ENCODE measurements around the gene ING3.
A peak's percentile ranks its signal among the peaks of the same experiment; 100 is the strongest.
"Not testable (repeated sequence)": the region's sequence is repeated elsewhere in the genome, so short reads cannot be mapped to it uniquely, and the experiment has no call there.

The ING3 gene

DNA sequence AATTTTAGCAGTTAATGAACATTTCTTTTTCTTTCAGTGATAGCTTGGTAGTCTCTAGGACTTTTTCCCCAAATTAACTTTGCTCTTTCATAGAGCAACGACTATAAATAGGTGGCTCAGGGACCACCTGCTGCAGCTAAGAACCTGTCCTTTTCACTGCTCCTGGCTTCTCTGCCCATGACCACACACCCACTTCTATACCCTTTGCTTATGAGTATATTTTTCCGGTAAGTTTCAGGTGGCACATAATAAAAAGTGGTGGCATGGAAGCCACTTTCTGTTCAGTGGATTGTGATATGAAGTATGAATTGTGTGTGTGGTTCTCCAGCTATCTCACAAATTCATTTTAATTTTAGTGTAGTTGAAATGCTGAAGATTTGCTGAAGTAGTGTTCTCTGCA is 1.2 kb downstream of the ING3 start:
- DNase-seq, result no peak

DNA sequence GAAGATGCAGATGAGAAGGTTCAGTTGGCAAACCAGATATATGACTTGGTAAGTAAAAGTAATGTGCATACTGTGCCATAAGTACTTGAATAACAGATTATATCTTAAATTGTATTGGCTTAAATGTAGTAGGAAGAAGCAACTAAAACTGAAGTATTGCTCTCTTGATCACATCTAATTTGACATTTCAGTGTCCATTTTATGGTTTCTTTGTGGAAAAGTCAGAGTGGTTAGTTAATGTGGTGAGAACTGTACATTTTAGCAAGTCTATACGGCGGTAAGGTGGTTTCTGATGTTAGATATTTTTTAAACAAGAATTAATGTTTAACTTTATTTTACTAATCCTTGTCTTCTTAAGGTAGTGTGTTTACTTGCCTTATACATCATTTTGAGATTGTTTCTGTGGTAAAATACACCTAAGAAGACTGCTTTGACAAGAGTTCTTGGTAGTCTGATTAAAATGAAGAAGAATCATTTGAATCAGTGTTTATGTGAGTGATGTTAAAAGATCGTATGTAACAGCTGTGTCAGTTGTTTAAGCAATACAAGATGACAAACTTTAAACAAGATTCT is 5.1 kb downstream of the ING3 start:
- no peak for DNase-seq

DNA sequence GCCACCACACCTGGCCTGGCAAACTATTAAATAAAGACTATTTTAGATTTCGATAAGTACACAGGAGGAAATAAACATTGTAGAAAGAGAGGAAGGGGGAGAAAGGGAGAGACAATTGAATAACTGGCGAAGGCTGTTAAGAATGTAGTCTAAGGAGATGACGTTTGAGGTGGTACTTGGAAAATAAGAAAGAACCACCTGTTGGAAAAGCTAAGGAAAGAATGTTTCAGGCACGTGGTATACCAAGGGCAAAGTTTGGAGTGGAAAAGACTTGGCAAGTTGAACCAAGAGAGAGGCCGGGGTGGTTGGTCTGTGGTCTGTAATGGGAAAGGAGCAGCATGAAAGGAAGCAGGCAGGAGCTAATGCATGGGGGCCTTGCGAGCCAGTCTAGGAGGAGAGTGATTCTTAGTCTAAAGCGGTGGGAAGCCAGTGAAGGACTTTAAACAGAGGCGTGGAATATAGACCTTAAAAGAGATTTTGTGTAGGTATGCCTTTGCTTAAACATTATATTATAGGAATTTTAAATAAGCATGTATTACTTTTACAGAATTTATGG is 9.4 kb downstream of the ING3 start:
- DNase-seq, result no peak

DNA sequence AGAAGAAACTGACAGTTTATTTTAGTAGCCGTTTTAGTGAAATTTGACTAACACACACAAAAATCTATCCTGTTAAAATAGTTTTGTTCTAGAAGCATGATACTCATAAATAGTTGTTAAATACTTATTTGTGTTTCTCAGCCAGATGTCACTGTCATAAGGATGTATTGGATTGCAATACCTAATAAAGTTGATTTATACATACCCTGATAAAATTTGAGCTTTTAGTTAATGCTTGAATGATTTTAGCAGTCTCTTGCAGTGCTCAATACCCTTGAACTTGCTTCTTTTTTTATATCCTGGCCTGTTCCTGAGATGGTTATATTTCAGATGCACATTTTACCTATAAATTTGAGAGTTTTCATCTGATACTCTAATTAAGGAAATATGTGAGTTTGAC is 10.1 kb downstream of the ING3 start:
- DNase-seq, result no peak

DNA sequence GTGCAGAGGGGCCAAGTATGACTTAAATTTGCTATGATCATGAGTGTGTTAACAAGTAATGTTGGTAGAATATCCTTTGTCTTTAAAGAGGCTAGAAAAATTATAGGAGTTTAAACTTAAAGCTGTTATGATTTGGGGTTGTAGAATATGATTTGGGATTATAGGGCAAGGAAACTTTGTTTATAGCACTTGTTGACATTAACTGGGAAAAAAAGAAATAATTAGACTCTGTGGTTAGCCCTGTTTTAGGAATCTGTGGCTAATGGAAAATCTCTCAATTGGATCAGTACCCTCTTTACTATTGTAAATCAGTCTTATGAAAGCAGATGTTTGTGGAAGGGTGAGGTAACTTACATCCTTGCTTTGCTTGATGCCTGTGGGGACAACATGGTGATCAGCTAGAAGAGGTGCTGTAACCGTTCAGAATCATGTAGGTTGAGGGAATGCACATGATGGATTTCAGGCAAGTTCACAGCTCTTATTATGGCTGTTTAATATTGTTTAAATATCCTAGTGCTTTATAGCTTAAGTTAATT is 11.1 kb downstream of the ING3 start:
- DNase-seq, result no peak

DNA sequence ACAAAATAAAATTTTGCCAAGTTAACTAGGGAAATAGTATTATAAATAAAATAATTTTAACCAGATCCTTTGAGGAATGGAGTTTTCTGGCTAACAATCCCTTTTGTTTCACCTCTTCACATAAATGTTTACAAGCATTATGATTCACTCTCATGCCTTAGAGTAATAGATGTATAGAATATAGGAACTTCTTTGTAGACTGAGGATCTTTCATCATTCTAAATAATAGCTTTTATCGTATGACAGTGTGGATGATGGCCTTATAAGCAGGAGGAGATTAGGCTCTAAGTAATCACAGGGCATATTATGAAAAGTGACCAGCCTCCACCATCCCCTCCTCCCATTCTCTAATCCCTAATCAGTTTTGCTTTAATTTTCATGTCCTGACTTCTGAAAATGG is 13.5 kb downstream of the ING3 start:
- no peak for DNase-seq

DNA sequence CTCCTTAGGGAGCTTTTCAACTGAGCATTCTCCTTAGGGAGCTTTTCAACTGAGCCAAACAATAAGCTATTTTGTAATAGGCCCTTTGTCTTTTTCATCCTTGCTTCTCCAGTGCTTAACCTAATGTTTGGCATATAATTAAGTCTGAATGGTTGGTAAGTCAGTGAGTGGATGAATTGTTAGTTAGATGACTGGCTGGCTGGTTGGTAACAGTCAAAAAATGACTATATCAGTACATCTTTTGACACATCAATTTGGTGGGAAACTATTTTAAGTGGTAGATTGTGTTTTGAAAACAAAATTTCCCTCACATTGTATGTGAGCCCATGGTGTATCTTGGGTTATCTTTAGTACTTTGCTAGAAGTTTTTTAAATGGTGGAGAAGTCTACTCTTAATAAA is 16.4 kb downstream of the ING3 start:
- DNase-seq, result no peak

DNA sequence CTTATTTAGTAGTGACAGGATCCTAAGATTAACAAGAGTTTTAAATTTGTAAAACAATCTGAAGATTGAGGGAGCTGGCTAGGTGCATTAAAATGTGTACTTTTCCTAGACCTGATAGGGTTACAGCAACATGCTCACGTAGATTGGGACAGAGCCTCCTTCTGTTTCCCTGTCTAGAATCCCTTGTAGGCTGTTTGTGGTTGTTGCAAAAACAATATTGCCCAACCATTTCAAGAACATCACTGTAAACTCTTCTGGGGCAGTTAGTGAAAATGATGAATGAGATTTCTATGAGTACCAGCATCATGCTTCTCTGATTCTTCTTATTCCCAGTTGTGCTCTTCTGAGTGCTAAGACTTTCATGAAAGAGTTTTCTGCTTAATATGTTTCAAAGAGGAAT is 23.3 kb downstream of the ING3 start:
- peak; percentile 41 for DNase-seq

DNA sequence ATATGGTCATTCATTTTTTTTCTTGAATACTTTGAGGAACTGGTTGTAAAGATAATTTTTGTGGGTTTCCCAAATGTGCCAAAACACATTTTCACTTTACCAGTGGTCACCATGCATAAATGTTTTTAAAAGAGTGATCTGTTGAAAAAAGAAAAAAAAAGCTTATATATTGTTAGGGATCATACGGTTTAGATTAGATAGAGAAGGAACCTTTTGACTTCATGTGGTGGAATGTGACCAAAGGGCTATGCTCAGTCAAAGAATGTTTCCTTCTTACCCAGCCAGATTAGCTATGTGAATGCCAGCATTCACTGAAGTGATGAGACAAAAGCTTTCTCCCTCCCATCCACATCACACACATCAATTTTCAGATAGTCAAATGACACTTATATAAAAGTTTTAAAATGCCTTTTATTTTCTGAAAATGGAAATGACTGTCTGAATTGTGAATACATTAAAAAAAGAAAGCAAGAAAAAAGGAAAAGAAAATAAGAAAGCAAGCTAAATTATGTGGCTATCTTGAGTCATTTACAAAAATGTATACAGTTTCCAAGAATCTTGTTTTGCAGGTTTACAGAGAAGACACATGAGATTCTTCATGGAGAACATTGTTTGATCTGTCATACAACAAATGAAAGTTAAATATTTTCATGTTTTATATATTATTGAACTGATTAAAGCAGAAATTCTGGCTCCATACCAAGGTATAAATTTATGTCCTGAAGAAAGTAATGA is 29.4 kb downstream of the ING3 start:
- DNase-seq, result peak; percentile 72

DNA sequence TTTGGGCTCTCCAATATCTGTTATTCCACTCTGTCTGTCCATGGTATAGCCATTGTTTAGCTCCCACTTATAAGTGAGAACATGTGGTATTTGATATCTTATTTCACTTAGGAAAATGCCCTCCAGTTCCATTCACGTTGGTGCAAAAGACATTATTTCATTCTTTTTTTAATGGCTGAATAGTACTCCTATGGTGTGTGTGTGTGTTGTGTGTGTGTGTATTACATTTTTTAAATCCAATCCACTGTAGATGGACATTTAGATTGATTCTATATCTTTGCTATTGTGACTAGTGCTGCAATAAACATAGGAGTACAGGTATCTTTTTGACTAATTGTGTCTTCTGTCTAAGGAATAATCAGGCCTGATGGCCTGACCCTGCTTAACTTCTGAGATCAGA is 30.5 kb downstream of the ING3 start:
- DNase-seq, result no peak

DNA sequence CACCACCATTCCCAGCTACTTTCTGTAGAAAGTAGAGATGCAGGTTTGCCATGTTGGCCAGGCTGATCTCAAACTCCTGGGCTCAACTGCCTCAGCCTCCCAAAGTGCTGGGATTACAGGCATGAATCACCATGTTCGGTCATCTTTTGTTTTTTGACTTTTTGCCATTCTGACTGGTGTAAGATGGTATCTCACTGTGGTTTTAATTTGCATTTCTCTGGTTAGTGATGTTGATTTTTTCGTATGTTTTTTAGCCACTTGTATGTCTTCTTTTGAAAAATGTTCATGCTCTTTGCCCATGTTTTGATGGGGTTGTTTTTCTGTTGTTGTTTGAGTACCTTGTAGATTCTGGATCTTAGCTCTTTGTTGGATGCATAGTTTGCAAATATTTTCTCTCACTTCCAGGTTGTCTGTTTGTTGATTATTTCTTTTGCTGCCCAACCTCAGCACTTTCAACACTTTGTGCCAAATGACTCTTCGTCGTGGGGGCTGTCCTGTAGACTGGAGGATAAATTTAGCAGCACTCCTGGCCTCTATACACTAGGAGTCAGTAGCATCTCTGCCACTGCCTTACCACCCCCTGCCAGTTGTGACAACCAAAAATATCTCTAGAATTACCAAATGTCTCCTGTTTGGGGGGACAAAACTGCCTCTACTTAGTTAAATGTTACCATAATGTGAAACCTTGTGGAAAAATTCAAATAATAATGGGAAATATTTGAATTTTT is 31.5 kb downstream of the ING3 start:
- DNase-seq, result peak; percentile 54

DNA sequence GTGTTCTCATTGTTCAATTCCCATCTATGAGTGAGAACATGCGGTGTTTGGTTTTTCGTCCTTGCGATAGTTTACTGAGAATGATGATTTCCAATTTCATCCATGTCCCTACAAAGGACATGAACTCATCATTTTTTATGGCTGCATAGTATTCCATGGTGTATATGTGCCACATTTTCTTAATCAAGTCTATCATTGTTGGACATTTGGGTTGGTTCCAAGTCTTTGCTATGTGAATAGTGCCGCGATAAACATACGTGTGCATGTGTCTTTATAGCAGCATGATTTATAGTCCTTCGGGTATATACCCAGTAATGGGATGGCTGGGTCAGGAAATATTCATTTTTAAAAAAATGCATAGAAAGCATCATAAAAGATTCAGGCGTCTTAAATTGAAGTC is 33.0 kb downstream of the ING3 start:
- DNase-seq, result not testable (repeated sequence)

DNA sequence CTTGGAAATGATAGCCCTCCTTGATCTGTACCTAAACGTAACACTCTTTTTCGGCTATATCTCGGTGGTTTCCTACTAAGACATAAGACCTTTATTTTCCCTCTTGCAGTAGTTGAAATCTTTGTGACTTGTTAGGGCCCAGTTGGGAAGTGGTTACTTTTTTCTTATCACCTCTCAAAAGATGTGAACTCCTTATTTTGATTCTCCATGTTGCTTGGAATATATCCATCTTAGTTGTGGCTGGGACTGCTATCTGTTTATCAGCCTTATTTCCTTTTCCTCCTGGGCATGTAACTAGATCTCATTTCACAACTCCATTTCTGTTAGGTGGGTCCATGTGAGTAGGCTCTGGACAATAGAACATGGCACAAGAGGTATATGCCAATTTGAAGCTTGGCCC is 33.8 kb downstream of the ING3 start:
- DNase-seq, result peak; percentile 57

DNA sequence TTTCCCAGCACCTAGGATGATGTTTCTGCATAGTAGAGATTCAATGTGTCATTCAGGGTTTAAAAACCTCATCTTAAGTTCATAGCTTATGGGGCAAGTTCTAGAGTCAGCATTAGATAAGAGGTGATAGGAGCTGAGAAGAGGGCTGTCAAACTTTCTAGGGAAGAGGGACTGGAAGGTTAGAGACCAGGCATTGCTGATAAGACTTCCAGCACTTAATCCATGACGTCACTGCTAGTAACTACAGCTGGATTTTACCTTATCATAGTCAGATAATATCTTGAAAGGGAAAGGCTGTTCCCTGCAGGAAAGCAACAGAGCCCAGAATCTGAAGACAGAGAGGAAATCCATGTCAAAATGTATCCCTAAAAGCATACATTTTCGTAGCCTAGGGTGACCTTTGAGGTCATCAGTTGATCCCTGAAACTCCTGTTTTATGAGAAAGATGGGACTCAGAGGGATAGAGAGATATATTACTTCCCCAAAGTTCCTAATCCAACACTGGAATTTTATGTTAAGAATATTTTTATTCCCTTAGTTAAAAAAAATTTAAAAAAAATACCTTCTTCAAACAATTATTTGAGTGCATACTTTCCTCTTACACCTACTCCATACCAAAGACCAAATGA is 34.7 kb downstream of the ING3 start:
- DNase-seq, result no peak

DNA sequence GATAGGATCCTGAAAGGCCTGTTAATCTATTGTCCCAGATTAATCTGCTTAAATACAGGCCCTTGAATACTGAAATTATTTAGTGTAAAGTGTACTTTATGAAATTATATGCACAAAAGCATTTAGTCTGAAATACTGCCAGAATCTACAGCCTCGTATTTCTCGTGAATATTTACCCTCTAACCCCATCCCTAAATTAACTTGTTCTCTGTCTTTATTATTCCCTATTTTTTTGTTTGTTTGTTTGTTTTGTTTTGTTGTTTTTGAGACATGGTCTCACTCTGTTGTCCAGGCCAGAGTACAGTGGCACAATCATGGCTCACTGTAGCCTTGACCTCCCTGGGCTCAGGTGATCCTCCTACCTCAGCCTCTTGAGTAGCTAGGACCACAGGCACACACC is 35.3 kb downstream of the ING3 start:
- DNase-seq, result no peak

DNA sequence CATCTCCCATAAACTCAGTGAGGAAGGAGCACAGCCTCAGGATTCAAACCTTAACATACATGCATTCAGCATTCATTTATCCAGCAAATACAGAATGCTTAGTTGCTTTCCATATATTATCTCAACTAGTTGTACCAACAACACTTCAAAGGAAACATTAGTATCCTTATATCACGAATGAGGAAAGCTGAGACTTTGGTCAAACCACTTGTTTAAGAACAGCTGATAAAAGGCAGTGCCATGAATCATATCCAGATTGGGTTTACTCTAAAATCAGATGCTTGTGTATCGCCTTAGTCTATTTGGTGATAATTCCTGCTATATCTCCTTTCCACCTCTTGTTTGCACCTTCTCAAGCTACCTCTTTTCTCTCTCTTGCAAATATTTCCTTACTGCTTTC is 36.1 kb downstream of the ING3 start:
- DNase-seq, result no peak

DNA sequence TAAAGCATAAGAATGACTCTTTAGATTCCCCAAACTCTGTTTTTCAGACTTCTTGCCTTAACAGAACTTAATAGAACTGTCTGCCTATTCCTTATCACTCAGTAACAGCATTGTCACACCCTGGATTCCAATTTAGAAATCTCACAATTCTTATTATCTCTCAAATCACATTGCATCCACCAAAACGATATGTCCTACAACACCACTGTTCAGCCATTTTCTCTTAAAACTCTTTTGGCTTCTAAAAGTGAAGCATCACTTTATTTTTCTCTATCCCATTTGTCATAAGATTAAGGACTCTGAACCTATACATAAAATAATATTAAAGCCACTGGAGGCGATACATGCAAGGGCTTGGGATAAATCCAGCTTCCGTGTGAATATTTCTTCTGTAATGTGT is 36.7 kb downstream of the ING3 start:
- peak; percentile 79 for DNase-seq

DNA sequence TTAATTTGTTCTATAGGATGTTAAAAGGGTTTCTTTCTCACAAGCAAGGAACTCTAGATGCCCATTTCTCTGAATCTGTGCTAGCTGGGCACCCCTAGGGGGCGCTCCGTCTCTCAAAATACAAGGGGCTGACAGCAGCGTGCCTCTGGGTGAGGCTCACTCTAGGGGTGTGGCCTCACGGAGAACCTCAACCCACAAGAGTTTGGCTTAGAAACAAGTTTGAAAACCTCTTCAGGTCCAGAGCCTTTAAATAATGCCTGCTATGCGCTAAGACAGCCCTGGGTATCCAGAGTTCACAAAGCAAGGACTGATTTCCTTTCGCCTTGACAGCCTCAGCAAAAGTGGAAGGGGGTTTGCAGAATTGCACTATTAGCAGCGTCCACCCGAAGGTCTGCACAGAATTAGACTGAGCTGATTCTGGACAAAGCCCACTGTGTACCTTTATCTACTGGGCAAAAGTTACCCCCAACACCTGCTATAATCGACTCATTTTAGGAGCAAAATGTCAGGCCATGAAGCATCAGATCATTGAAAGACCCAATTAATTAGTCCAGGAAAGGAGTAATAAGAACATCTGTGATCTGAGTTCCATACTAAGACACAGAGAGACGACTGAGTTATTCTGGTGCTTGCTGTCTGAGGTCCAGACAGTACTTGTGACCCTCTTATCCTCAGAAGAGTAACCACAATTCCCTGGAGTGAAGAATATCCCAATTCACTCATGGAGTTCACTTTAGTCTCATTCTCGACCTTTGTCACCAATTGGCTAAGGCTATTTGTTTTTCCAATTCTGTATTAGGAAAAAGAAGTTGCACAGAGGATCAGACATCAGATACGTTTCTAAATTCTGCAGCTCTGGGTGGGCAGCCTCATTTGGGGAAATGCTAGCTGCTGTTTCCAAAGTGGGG is 37.4 kb downstream of the ING3 start:
- peak; percentile 98 for DNase-seq

DNA sequence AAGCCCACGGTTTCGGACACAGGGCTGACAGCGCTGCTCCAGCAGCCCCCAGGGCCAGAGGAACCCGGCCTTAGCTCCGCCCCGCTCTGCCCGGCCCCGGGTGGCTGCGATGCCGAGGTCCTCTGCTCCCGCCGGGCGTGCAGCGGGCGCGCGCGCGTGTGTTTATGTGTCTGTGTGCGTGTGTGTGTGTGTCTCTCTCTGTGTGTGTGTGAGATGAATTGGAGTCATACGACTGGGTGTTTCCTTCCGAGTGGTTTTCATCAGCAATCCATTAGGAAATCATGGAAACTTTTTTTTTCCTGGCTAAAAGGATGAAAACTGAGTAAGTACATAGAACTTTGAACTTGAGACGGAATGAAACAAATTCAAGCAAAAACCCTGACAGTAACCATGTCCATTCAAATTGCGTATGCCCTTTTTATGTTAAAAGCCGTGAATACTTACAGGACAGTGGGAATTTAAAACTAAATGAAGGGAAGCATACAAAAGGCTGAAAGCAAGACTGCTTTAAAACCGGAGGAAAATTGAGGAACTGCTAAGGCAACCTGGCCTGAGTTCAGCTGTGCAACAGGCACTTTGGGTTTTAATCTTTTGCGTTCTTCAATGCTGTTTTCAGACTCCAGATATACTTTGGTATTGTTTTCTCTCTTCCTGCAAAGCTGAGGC is 38.1 kb downstream of the ING3 start, which contains the start of gene CPED1:
Gene CPED1 (plus strand): TSS at position 121 of the 666 bp plus-strand sequence. CDS start 911 bp downstream, outside the sequence.
- DNase-seq, result peak; percentile 83

DNA sequence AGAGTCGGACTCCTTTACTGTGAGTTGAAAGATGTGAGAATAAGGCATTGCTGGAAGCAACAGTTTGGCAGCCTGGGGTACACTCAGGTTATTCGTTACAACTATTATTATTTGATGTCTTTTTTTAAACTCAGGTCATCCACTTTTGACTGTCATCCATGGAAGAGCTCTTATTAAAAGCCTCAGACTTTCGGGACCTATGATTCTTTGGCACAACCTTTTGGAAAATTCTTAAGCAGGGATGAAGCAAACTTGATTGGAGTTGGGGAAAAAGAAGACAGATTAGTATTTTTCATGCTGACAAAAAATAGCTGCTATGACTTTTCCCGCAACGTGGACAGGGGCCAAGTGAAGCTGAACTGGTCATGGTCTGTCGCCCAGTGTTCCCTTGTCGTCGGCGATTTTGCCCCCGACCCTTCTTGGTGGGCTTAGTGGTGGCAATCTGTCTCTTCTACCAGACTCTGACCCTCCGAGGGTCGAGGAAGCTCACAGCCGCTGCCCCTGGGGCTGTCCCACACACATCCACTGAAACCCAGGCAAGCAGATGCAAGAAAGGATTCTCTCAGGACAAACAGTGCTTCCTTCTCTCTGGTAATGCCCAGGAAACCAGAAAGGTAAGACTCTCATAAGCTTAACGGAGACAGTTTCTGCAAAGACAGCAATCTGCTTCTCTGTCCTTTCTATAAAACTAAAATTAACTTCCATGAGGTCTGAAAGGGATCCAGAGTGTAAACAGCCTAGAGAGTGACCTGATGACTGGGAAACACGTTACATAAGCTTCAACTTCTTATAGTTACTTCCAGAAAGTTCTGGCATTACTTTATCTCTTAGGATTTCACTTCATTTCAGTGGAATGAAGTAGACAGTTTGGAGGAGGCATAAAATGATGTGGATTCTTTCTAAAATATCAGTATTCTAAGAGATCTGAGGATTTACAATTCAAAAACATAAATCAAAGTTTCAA is 39.0 kb downstream of the ING3 start:
- no peak for DNase-seq

Data from hematopoietic multipotent progenitor cell treated with erythropoietin and hydrocortisone succinate and interleukin-3 and kit ligand, for 4 days (in vitro differentiated cells).